Lower lobe of right lung (tissue), 2 donors: ENCODE results near the gene IL21R. TPM values are rescaled to one million over a fixed set of nuclear protein-coding genes. Genes with fewer than 3 reads are reported as not detected.

ENCODE experiments used
- ATAC-seq, 2 donors: fragments of 200-7000 bp; cut with Tn5 transposase; one replicate each; pipeline ENCODE4 v1.9.1; 2020 to 2022; ENCODE audit warnings: mild to moderate bottlenecking in 2 of 2, moderate library complexity in 2 of 2
- DNase-seq: peaks from one replicate; pipeline ENCODE4 v3.0.0-alpha.2; 2020
- H3K27ac ChIP-seq: fragments of 200-600 bp; one replicate; pipeline ENCODE4 v1.8.0; 2022
- H3K27me3 ChIP-seq: fragments of 200-600 bp; one replicate; pipeline ENCODE4 v1.8.0; 2022; ENCODE audit warnings: low read depth
- H3K36me3 ChIP-seq: fragments of 200-600 bp; one replicate; pipeline ENCODE4 v1.8.0; 2022; ENCODE audit warnings: mild to moderate bottlenecking
- H3K4me1 ChIP-seq: fragments of 200-600 bp; one replicate; pipeline ENCODE4 v1.8.0; 2022
- H3K4me3 ChIP-seq: fragments of 200-600 bp; one replicate; pipeline ENCODE4 v1.8.0; 2022; ENCODE audit warnings: mild to moderate bottlenecking
- H3K9me3 ChIP-seq: fragments of 200-600 bp; one replicate; pipeline ENCODE4 v1.8.0; 2022
- intact Hi-C: fragments of 100-400 bp; cut with DNase I; formaldehyde crosslinking; loops from one replicate; pipeline ENCODE4 v1.11.0; 2022
- total RNA-seq: library from RNA; stranded (reverse); fragmentation: NEBNext Ultra II Directional; extraction: Animal tissue kit (Norgen Biotek cat#: 25700); gene quantifications from one replicate; pipeline ENCODE4 v1.2.1, GENCODE V29; 2021
- TF ChIP-seq, protein P1 (sequence below): fragments of 200-600 bp; IDR thresholded peaks from one replicate; pipeline ENCODE4 v1.8.0; 2022; ENCODE audit warnings: antibody characterized with exemption, mild to moderate bottlenecking
- donor health status: DM: no; HTN: yes; CAD: no; lungs with severe emphysema.

Gene IL21R
- total RNA-seq, 1 donor from 2014 or later: 6.0 TPM

DNA sequence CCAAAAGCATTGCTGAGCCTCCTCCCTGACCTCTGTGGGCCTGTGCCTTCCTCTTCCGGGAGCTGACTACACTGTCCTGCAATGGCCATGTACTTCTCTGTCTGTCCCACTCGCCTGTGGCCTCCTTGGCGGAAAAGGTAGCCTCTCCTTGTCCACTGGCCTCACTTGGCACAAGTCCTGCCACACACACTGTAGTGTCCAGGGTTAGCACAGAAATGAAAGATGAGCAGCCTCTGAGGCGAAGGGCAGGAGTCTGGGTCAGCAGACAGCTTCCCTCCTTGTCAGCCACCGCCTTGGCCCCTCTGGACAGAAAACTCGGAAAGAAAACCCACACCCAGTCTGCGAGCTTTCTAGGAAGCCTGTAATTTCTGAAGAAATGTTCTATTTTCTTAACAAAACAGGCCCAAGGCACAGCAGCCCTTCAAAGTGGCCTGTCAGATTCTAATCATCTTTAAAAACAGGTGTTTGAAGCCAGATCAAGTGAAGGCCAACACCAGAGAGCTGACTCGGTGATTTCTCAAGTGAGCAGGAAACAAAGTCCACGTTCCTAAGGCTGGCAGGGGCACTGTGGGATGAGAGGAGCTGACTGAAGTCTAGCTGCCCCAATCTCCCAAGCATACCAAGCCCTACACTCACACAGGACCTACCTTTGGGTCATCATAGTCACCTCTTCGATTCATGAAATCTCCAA, 80.6 kb downstream of the IL21R start:
- Histone ChIP-seq H3K4me1 (no peaks in the 10 kb centered on the region), H3K9me3 (no peaks in the 10 kb centered on the region), H3K27me3 (no peaks in the 10 kb centered on the region), H3K36me3 (peaks cover 100% of the 10 kb centered on the region), H3K4me3 (no peak overlapping the region), H3K27ac (no peak overlapping the region)
- DNase-seq (no peak), ATAC-seq (no peak)
- intact Hi-C loops: no loop called here
- TF ChIP-seq, protein P1, sequence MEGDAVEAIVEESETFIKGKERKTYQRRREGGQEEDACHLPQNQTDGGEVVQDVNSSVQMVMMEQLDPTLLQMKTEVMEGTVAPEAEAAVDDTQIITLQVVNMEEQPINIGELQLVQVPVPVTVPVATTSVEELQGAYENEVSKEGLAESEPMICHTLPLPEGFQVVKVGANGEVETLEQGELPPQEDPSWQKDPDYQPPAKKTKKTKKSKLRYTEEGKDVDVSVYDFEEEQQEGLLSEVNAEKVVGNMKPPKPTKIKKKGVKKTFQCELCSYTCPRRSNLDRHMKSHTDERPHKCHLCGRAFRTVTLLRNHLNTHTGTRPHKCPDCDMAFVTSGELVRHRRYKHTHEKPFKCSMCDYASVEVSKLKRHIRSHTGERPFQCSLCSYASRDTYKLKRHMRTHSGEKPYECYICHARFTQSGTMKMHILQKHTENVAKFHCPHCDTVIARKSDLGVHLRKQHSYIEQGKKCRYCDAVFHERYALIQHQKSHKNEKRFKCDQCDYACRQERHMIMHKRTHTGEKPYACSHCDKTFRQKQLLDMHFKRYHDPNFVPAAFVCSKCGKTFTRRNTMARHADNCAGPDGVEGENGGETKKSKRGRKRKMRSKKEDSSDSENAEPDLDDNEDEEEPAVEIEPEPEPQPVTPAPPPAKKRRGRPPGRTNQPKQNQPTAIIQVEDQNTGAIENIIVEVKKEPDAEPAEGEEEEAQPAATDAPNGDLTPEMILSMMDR: no peak

DNA sequence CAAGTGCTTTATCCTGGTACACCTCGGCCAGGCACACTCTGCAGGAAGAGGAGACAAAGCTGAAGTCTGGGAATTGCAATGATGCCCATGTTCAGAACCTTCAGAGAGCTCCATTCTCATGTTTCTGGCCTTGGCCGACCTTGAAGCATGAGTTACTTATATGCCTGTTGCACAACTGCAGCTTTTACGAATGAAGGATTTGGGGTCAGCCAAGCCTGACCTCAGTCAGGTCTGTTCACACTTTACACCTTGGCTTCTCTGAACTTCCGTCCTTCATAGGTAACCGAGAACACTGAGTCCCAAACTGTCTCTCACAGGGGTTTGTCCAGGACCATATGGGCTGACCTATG, 81.1 kb downstream of the IL21R start:
- Histone ChIP-seq H3K4me3 (no peak overlapping the region), H3K36me3 (peaks cover 100% of the 10 kb centered on the region), H3K9me3 (no peaks in the 10 kb centered on the region), H3K27me3 (no peaks in the 10 kb centered on the region), H3K4me1 (no peaks in the 10 kb centered on the region), H3K27ac (no peak overlapping the region)
- TF ChIP-seq, protein P1: no peak
- intact Hi-C loops: no loop called here
- DNase-seq: no peak
- ATAC-seq: no peak

DNA sequence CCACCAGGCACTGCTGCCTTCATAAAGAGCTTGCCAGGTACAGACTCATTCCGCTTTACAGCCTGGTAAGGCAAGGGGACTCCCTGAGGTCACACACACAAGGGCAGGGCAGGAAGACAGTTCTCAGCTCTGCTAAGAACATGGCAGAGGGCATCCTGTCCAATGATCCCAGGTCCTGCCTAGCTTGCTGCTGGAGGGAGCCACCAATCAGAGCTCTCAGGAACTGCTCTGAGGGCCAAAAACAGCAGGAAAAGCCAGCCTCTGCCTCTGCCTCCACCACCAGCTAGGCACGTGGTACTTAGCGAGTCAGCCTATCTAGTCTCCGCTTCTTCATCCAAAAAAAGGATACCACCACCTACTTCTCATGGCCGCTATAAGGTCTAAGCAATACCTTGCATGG, 81.7 kb downstream of the IL21R start:
- no peak for ATAC-seq
- Histone ChIP-seq H3K4me3 (no peak overlapping the region), H3K27ac (no peak overlapping the region), H3K36me3 (peaks cover 100% of the 10 kb centered on the region), H3K27me3 (no peaks in the 10 kb centered on the region), H3K9me3 (no peaks in the 10 kb centered on the region), H3K4me1 (no peaks in the 10 kb centered on the region)
- TF ChIP-seq, protein P1: no peak
- intact Hi-C loops: no loop called here
- no peak for DNase-seq

DNA sequence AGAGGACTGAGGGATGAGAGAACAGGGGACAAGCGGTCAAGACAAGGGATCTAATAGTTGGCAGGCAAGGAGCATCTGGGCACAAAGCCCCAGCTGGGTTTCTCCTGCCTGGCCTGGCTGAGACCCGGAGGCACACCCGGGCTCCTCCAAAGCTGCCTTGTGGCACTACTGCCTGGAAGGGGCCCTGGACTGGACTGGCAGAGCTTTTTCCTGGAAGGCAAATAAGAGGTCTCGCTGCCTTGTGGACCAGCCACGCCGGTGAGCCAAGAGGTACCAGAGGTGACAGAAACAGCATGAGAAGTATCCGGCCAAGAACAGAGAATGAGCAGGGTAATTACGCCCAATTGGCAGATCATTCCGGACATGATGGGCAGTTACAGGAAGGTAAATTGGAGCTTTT, 83.2 kb downstream of the IL21R start:
- no peaks in the 10 kb centered on the region for H3K4me1 ChIP-seq
- no peak overlapping the region for H3K27ac ChIP-seq
- H3K36me3 ChIP-seq: peaks cover 100% of the 10 kb centered on the region
- no peak overlapping the region for H3K4me3 ChIP-seq
- TF ChIP-seq, protein P1: no peak
- no peaks in the 10 kb centered on the region for H3K9me3 ChIP-seq
- H3K27me3 ChIP-seq: no peaks in the 10 kb centered on the region
- ATAC-seq (no peak), DNase-seq (no peak)
- intact Hi-C loops: no loop called here

DNA sequence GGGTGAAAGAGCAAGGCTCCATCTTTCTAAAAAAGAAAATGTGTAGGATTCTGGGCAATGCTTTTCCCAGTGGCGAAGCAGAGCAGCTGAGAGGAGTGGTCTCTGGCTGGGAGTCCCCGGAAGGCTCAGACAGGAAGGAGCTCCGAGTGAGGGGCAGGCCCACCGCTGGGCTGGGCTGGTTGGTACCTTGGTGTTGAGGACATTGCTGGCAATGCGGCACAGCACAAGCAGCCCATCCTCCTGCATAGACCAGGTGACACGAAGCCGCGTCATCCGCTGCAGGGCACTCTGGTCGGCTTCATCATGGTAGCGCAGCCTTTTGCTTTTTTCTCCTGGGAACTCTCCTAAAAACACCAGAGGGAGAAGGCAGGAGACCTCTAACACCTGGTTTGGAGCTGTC, 83.8 kb downstream of the IL21R start:
- DNase-seq: no peak
- H3K36me3 ChIP-seq: peaks cover 100% of the 10 kb centered on the region
- H3K27ac ChIP-seq: no peak overlapping the region
- no peaks in the 10 kb centered on the region for H3K4me1 ChIP-seq
- no peaks in the 10 kb centered on the region for H3K9me3 ChIP-seq
- H3K4me3 ChIP-seq: no peak overlapping the region
- no peak for ATAC-seq
- TF ChIP-seq, protein P1: no peak
- intact Hi-C loops: no loop called here
- H3K27me3 ChIP-seq: no peaks in the 10 kb centered on the region
